GM12891 (cell line): Measurements from ENCODE around the gene LGR5.
A peak's percentile ranks its signal among the peaks of the same experiment; 100 is the strongest.

Experiments
- DNase-seq: peaks from one replicate; pipeline ENCODE4 v3.0.0; 2011; ENCODE audit warnings: low spot score; ENCODE audit not compliant: insufficient read length
- FAIRE-seq: peaks from 2 replicates; lab custom pipeline; 2011; peaks lifted over from hg19 to GRCh38; lab: Jason Lieb, UNC
- PAX5 ChIP-seq: IDR thresholded peaks from 2 replicates; pipeline ENCODE4 v1.6.1; 2011; ENCODE audit warnings: low read length, moderate library complexity, mild to moderate bottlenecking; ENCODE audit not compliant: insufficient read depth, severe bottlenecking
- POLR2A ChIP-seq: IDR thresholded peaks from 2 replicates; pipeline ENCODE4 v1.6.1; 2011; ENCODE audit warnings: low read depth, low read length, control low read depth
- POLR2AphosphoS5 ChIP-seq: IDR thresholded peaks from 2 replicates; pipeline ENCODE4 v1.6.1; 2011; ENCODE audit warnings: low read depth, low read length, control low read depth
- POU2F2 ChIP-seq: IDR thresholded peaks from 2 replicates; pipeline ENCODE4 v1.6.1; 2011; ENCODE audit warnings: low read depth, mild to moderate bottlenecking, control low read depth, low read length, moderate library complexity
- SPI1 ChIP-seq: IDR thresholded peaks from 2 replicates; pipeline ENCODE4 v1.6.1; 2011; ENCODE audit warnings: low read depth, low read length, control low read depth
- TAF1 ChIP-seq: IDR thresholded peaks from 2 replicates; pipeline ENCODE4 v1.6.1; 2011; ENCODE audit warnings: low read depth, low read length, control low read depth

LGR5 gene

DNA sequence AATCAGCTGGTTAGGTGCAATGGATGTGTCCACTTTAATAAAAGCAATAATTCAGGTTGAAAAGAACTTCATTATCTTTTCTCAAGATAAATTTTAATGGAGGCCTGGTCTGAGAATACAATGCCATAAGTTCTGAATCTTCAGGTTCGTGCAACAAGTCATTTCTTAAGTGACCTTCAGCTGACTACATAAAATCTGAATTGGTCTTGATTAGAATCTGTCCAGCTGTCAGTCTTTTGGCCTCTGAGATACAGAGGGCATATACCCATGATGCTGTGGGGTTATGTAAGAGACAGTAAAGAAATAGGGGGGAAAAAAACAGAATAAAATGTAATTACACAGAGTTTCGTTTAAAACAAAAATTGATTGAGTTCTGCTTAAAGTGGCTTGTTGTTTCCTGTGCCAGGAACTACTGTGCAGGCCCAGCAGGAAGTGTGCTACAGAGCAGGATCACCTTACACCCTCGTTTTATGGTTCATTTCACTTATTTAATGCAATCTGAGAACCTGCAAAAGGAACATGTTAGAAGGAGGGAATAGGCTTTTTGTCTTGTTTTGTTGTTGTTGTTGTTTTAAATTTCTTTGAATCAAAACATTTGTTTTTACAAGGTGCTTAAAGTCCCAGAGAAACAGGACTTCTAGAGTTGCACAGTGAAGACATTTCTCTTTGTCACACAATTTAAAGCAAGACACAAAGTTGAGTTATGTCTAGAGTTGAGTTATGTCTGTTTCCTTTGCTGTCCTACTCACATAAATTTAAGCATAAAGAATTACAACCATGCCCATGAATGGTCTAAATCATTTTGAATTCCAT, 64.2 kb downstream of the LGR5 start:
- FAIRE-seq, result no peak
- no peak for DNase-seq
- TF ChIP-seq PAX5 (no peak), POU2F2 (no peak), POLR2A (no peak), TAF1 (no peak), POLR2AphosphoS5 (no peak), SPI1 (no peak)

DNA sequence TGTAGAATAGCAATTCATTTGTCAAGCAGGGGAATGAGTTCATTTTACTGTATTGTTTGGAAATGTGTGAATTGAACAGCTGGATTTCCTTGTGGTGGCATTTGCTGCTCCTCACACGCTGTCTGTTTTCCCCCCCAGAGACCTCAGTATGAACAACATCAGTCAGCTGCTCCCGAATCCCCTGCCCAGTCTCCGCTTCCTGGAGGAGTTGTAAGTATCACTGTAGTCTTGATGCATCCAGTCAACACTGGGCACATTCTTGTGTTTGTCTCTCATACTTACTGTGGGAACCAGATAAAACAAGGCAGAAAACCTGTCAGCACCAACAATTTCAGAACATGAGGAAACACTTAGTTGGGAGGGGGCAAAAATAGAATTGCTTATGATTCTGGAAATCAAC, 64.9 kb downstream of the LGR5 start:
- FAIRE-seq (no peak), DNase-seq (no peak)
- no peak for TF ChIP-seq TAF1
- TF ChIP-seq SPI1, result no peak
- TF ChIP-seq POLR2AphosphoS5, result no peak
- TF ChIP-seq POU2F2, result no peak
- no peak for TF ChIP-seq PAX5
- no peak for TF ChIP-seq POLR2A

DNA sequence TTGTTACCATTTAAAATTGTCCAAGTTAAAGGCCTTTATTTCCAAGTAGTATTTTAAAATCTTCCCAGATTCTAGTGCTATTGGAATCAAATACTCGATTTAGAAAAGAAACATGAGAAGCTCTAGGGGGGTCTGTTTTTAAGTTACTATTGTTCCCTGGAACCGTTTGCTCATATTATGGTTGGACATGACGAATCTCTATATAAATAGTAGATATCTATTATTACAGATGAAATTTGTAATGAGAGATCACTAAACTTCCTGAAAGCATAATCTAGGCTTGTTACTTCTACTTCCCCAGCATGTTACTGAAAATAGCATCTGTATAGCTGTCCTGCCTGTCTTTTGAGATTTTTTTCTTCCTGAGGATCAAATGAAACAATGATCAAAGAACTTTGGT, 70.1 kb downstream of the LGR5 start:
- FAIRE-seq (no peak), DNase-seq (no peak)
- TF ChIP-seq POU2F2, result no peak

DNA sequence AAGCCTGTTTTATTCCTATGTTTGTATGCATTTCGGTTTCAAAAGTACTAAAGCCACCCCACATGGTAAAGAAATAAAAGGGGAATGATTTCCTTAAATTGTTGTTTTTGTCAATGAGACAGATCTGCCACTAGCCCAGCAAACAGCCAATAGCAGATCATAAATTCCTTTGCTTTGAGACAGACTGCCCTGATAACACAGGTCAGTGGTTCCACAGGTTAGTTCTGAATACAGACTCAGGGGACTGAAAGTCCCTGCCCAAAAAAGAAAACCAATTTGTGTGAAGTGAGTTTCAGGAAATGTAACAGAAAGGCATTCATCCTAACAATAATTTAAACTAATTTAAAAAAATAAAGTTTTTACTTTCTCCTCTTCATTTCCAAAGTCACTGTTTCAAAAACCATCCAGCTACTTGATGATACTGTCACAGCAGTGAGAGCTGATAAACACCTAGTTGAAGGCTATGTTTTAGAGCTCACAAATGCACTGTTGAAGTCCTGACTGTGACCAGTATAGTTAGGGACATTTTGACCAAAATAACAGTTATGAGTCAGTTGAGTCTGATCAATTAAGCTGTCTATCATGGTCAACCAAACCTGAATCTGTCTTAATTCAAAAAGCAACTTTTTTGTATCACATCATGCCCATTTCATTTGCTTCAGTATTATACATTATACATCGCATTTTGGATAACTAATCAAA, 77.7 kb downstream of the LGR5 start:
- no peak for FAIRE-seq

DNA sequence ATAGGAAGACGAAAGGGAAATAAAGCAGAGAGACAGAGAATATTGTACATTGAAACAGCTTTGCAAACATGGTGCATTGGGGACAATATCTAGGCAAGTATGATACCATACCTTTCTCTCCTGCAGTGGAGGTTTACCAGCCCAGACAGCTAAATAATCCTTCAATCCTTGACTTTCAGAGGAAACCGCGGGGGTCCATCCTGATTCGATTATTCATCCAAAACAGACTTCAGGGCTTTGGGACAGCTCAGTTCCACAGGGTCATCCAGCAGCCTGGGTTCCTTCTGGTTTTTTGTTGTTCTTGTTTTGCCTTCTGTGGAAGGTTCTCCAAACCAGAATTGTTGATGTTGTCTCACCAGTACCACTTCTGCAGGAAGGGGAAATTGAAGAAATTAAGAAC, 81.5 kb downstream of the LGR5 start:
- no peak for TF ChIP-seq TAF1
- no peak for TF ChIP-seq SPI1
- TF ChIP-seq PAX5, result no peak
- no peak for TF ChIP-seq POLR2AphosphoS5
- TF ChIP-seq POLR2A, result no peak
- TF ChIP-seq POU2F2, result no peak
- no peak for FAIRE-seq

More for the DNA sequence above, 77.7 kb downstream of the LGR5 start:
- no peak for DNase-seq
- TF ChIP-seq POLR2AphosphoS5 (no peak), POLR2A (no peak), TAF1 (no peak), SPI1 (no peak)

DNA sequence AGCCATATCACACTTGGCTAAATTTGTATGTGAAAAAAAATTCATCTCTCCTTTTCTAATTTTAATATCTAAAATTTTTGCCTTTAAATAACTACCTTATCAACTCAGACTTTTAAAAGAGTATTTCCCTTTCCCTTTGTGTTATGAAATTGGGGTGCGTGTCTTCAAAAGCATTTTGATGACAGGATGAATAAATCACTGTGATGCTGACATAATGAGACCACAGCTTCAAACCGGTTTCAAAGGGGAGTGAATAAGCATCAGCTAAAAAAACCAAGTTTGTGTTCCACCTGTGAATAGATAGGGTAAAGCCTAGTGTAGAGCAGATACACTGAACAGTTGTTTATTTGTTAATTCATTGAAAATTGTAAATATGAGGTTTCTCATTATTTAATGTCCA, 85.0 kb downstream of the LGR5 start:
- TF ChIP-seq TAF1 (no peak), SPI1 (no peak), PAX5 (no peak), POLR2A (no peak), POLR2AphosphoS5 (no peak), POU2F2 (no peak)
- FAIRE-seq, result no peak
- DNase-seq, result no peak

More for the DNA sequence above, 81.5 kb downstream of the LGR5 start:
- no peak for DNase-seq

DNA sequence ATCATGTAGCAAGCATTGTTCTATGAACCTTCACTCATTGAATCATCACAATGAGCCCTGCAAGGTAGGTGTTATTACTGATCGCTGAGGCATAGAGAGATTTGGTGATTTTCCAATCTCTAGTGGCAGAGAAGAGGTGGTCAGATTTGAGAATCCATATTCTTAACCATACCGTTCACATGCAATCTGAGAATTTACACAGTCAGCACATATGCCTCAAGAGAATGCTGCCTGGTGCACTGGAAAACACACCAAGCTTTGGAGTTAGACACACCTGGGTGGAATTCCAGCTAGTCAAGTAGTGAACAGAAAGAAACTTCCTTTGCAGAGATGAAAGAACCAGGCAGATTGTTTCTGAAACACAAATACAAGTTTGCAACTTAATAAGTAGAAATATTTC, 94.1 kb downstream of the LGR5 start:
- no peak for TF ChIP-seq SPI1
- no peak for TF ChIP-seq POLR2A
- no peak for TF ChIP-seq POLR2AphosphoS5
- TF ChIP-seq POU2F2, result no peak
- no peak for TF ChIP-seq PAX5
- TF ChIP-seq TAF1, result no peak
- FAIRE-seq, result no peak

DNA sequence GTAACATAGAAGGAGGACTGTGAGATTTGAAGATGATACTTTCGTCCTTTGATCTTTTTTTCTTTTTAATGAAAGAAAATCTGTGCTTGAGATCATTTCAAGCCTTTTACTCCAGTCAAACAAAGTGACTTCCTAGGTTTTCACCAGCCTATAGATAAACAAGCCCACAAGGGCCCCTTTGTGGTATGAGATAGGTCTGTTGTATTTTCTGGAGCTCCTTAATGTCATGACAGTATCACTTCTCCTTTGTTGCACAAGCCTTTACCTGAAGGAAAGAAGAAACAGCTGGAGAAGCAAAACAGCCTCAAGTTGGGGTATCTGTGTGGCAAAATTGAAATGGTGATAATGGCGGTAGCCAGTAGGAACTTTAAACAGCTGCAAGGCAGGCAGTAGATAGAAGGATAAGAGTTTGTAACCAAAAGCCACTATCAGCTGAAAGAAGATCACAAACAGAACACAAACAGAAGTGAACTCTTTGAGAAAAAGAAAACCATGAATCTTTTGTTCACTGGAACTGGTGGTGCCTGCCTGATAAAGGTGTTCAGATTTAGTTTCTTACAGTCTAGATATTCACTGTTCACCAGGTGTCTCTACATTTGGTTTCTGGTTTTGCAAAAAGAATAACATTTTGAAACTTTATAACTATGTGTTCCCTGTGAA, 96.8 kb downstream of the LGR5 start:
- FAIRE-seq (no peak), DNase-seq (no peak)
- TF ChIP-seq PAX5 (no peak), SPI1 (peak; percentile 77), POLR2A (no peak)

More for the DNA sequence above, 94.1 kb downstream of the LGR5 start:
- DNase-seq, result no peak

DNA sequence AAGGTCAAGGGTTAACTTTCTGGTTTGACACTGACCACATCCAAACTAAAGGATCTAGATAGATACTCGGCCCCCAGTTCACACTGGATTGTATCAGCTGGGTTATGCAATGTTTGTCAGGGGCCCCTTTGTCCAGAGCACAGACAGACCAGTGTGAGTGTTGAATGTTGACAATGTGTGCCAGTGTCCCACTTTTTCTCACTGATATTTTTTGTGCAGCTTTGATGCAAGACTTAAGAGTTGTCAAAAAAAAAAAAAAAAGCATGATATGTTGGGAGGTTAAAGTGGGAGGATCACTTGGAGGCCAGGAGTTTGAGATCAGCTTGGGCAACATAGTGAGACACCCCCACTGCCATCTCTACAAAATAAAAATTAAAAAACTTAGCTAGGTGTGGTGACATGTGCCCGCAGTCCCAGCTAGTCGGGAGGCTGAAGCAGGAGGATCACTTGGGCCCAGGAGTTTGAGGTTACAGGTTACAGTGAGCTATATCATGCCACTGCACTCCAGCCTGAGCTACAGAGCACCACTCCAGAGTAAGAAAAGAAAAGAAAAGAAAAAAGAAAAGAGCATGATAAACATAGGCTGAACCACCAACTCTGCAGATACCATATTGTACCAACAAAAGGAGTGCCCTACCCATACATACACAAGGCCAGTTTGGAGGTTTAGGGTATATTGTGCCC, 97.5 kb downstream of the LGR5 start:
- no peak for FAIRE-seq

More for the DNA sequence above, 97.5 kb downstream of the LGR5 start:
- TF ChIP-seq POLR2AphosphoS5 (no peak), TAF1 (no peak), PAX5 (no peak), POU2F2 (no peak), POLR2A (no peak), SPI1 (no peak)
- DNase-seq, result no peak
